HepG2 (cell line): Measurements from ENCODE around the gene NEURL2. TPM values are rescaled to one million over a fixed set of nuclear protein-coding genes. Genes with fewer than 3 reads are reported as not detected.
A peak's percentile ranks its signal among the peaks of the same experiment; 100 is the strongest.

Experiments
- ATF1 ChIP-seq: IDR thresholded peaks from 2 replicates; pipeline ENCODE4 v1.6.1; 2016; ENCODE audit warnings: mild to moderate bottlenecking, control low read depth
- ATF5 ChIP-seq: sonication (generic); formaldehyde crosslinking; IDR thresholded peaks from 2 replicates; pipeline ENCODE4 v1.4.0; 2020; ENCODE audit warnings: mild to moderate bottlenecking, low read depth, missing genetic modification reagents
- HMGA1 ChIP-seq: sonication (generic); formaldehyde crosslinking; conservative IDR thresholded peaks from 2 replicates; pipeline ENCODE4 v1.4.0; 2020; ENCODE audit warnings: missing genetic modification reagents
- HNF1A ChIP-seq, 2 experiments: sonication (generic) in 1 of 2; formaldehyde crosslinking in 1 of 2; IDR thresholded peaks; 2 replicates each; pipeline versions ENCODE4 v1.4.0 to v1.6.1; 2016 to 2020; ENCODE audit warnings: borderline replicate concordance in 1 of 2, low read depth in 1 of 2, mild to moderate bottlenecking in 1 of 2, missing genetic modification reagents in 1 of 2
- MAFK ChIP-seq, 2 experiments: IDR thresholded peaks in 1 of 2; conservative IDR thresholded peaks in 1 of 2; 2 replicates each; pipeline ENCODE4 v1.6.1; 2011; ENCODE audit warnings: improper control_type of control experiment in 2 of 2, low read length in 2 of 2
- MEF2D ChIP-seq: sonication (generic); formaldehyde crosslinking; IDR thresholded peaks from 2 replicates; pipeline ENCODE4 v1.5.1; 2020; ENCODE audit warnings: mild to moderate bottlenecking, missing genetic modification reagents
- MIXL1 ChIP-seq: IDR thresholded peaks from 2 replicates; pipeline ENCODE4 v1.6.1; 2016
- MTF1 ChIP-seq: sonication (generic); formaldehyde crosslinking; IDR thresholded peaks from 2 replicates; pipeline ENCODE4 v1.5.0; 2020; ENCODE audit warnings: missing genetic modification reagents
- NCOA1 ChIP-seq: sonication (generic); formaldehyde crosslinking; IDR thresholded peaks from 2 replicates; pipeline ENCODE4 v1.9.0; 2021; ENCODE audit warnings: missing genetic modification reagents
- NFE2L1 ChIP-seq: sonication (generic); formaldehyde crosslinking; IDR thresholded peaks from 2 replicates; pipeline ENCODE4 v1.4.0; 2020; ENCODE audit warnings: missing genetic modification reagents, mild to moderate bottlenecking, borderline replicate concordance
- SP1 ChIP-seq, 2 experiments: fragments of 450-650 bp in 1 of 2; sonication (generic) in 1 of 2; formaldehyde crosslinking in 1 of 2; IDR thresholded peaks; 2 replicates each; pipeline versions ENCODE4 v1.4.0 to v1.6.1; 2016 to 2020; ENCODE audit warnings: missing genetic modification reagents in 1 of 2
- ZGPAT ChIP-seq: IDR thresholded peaks from 2 replicates; pipeline ENCODE4 v1.6.1; 2016; ENCODE audit warnings: mild to moderate bottlenecking
- ZMYM3 ChIP-seq: sonication (generic); formaldehyde crosslinking; IDR thresholded peaks from 2 replicates; pipeline ENCODE4 v1.5.1; 2020; ENCODE audit warnings: mild to moderate bottlenecking, missing genetic modification reagents
- ZNF17 ChIP-seq: sonication (generic); formaldehyde crosslinking; IDR thresholded peaks from 2 replicates; pipeline ENCODE4 v1.5.0; 2020; ENCODE audit warnings: mild to moderate bottlenecking, missing genetic modification reagents
- ZNF263 ChIP-seq: sonication (generic); formaldehyde crosslinking; IDR thresholded peaks from 2 replicates; pipeline ENCODE4 v1.4.0; 2020; ENCODE audit warnings: missing genetic modification reagents
- ZNF280B ChIP-seq: sonication (generic); formaldehyde crosslinking; IDR thresholded peaks from 2 replicates; pipeline ENCODE4 v1.5.0; 2020; ENCODE audit warnings: missing genetic modification reagents, mild to moderate bottlenecking, borderline replicate concordance
- polyA plus RNA-seq, 8 experiments: library from polyadenylated mRNA; depleted of rRNA in 3 of 8; stranded (reverse) in 7 of 8; unstranded in 1 of 8; fragments of >200 nt; fragmentation: Illumina TruSeq in 4 of 8; extraction: Trizol in 4 of 8; gene quantifications; 2 replicates each; pipeline versions ENCODE4 v1.2.1 to v1.2.3, GENCODE V29; 2011 to 2016; ENCODE audit warnings: low read depth in 4 of 8, missing spikeins in 1 of 8, mixed read lengths in 1 of 8; ENCODE audit not compliant: insufficient read depth in 1 of 8
- total RNA-seq, 5 experiments: library from RNA; depleted of rRNA; stranded (reverse); fragments of >200 nt; fragmentation: Illumina TruSeq; extraction: Trizol; gene quantifications; 2 replicates each; pipeline ENCODE4 v1.2.3, GENCODE V29; 2016; ENCODE audit warnings: low read depth in 1 of 5

Gene NEURL2
- total and polyA plus RNA-seq, 2 of the 13 experiments (the other 11 are each of a cell fraction or from before 2014, with no cell fraction given) = 7.2 to 9.7 TPM

GRCh38 chr20:45934586-45935415, 43.8 kb upstream of the NEURL2 start, which contains the start of gene PCIF1 (continued):
- TF ChIP-seq NFE2L1 (CRISPR knock-in tag) (peak; percentile 92; the same call in 1 of the 2 replicates), ZNF17 (CRISPR knock-in tag) (no peak), ZNF263 (CRISPR knock-in tag) (peak; percentile 54; the same call in 1 of the 2 replicates), MEF2D (0 out of 2 replicates have a peak, but pooled peaks have one; percentile 11), HMGA1 (no peak), ATF1 (CRISPR knock-in tag) (no peak), NCOA1 (peak; percentile 76), HNF1A (IDR thresholded peaks at IDR 0.05; ENCODE audit: low read depth) (no peak), HNF1A (CRISPR knock-in tag; IDR thresholded peaks at IDR 0.05; ENCODE audit: borderline replicate concordance) (peak; percentile 62), MIXL1 (CRISPR knock-in tag) (peak; percentile 32), ATF5 (CRISPR knock-in tag) (peak; percentile 98), ZGPAT (CRISPR knock-in tag) (peak; percentile 95), ZMYM3 (CRISPR knock-in tag) (0 out of 2 replicates have a peak, but pooled peaks have one; percentile 64), ZNF280B (CRISPR knock-in tag) (peak; percentile 99), MAFK (conservative IDR thresholded peaks at IDR 0.05 in 1 of 2, IDR thresholded peaks at IDR 0.05 in 1 of 2; ENCODE audit: low read length in 2 of 2) (no peak), MTF1 (CRISPR knock-in tag) (no peak; the same call in 1 of the 2 replicates), SP1 (IDR thresholded peaks at IDR 0.05) (peak; percentile 66; the same call in 1 of the 2 replicates), SP1 (CRISPR knock-in tag; IDR thresholded peaks at IDR 0.05) (peak; percentile 100)
